Epidermal melanocyte (primary cell): ENCODE data around the gene KLHDC7A.

Source experiments
- DNase-seq: peaks from one replicate; pipeline ENCODE4 v3.0.0; 2011; ENCODE audit warnings: low spot score; ENCODE audit not compliant: insufficient read length

Gene KLHDC7A

DNA sequence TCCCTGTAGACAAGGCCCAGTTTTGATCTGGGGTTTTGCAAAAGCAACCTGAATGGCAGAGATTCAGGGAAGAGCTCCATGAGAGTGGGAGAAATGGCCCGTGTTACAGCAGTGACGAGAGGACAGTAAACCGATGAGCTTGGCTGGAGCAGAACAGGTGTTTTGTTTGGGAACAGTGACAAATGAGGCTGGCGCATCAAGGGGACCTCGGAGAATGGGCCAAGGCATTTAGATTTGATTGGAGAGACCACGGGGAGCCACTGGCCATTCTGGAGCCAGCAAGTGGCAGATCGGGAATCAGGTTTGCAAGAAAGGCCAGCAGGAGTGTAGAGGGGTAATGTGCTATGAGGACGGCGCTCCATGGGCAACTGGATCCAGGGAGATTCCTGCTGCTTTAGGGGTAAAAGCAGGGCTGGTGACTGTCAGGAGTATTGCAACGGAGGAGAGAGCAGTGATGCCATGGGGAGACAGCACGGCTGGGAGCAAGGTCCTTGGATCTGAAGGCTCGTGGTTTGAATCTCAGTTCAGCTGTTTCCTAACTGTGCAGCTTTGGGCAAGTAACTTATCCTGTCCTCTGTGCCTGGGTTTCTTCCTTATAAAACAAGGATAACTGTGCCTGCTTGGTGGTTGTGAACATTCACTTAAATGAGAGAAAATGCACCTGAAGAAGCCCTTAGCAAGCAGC lies 9.9 kb upstream of the KLHDC7A start:
- DNase-seq: no peak

DNA sequence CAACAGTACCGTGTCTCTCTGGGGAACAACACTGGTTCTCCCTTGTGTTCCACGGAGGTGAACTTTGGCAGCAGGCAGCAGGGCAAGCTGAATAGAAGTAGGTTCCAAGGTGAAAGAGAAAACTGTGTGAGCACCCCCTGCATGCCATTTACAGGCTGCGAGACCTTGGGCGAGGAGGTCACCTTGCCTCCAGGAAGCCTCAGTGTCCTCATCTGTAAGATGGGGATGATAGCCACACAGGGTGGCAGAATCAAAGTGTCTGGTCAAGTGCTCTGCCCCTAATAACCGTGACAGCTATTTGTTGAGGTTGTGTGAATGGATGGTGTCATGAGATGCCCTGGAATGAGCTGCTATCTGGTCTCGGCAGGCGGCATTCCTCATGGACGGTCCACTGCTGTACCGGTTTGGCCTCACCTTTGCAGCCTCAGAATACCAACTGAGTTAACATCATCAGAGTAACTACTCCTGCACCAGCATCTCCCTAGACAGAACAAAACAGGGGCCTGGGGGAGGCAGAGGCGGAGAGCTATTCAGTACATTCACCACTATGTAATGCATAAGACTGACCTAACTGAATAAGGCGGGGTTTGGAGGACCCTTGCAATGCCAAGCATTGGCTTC lies 7.4 kb upstream of the KLHDC7A start:
- DNase-seq: no peak

DNA sequence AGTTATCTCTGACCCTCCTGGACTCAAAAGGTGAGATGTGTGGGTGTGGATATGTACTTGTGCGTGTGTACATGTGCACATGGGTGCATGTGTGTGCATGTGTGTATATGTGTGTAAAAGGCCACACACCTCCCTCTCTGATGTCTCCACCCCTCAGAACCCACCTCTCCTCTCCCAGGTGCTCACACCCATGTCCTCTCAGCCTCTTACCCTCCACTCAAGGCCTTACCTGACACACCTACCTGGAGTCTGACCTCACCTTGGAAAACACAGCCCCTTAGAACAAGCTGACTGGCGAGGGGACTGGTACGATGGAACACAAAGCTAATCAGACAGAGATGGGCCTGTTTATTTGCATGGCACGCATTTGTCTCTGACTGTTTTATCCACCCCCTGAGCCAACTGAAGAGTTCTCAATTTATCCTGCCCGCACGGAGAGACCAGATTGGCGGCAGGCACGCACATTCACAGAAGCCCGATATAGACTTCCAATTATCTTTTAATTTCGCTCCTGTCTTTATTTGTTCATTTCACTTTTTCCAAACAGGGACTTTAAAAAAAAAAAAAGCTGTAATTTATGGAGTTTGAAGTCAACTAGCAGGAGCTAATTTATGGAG lies 6.1 kb upstream of the KLHDC7A start:
- no peak for DNase-seq

DNA sequence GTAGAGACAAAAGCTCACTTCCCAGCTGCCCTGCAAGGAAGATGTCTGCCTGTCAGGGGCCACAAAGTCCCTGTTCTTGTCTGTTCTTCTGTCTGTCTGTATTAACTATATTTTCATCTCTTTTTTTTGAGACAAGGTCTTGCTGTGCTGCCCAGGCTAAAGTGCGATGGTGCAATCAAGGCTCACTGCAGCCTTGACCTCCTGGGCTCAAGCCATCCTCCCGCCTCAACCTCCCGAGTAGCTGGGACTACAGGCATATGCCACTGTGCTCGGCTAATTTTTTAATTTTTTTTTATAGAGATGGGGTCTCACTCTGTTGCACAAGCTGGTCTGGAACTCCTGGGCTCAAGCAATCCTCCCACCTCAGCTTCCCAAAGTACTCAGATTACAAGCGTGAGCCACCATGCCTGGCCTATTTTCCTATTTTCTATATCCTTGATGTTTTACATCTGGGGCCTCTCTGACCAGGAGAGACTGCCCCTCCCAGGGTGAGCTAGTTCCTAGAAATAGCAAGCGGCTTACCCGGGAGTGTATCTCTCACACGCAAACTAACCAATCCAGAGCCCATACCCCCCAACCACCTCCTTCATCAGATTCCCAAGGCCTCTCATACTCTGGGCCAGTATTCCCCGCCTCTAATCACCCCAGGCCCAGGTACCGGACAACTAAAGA lies 5.4 kb upstream of the KLHDC7A start:
- no peak for DNase-seq

DNA sequence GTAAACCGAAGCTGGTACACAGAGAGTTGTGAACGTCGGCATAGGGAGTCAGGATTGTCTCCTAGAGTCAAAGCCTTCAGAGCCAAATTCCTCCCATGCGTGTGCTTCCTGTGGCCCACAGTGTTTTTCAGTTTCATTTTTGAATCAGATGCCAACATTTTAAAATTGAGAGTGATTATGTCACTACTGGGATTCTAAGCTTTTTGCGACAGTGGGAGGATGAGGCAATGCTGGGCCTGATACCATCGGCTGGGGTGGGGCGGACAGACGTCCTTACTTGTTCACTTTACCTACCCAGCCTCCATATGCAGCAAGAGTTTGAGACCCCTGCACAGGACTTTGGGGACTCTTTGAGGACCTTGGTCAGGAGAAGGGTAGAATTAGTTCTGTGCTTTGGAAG lies 1.3 kb upstream of the KLHDC7A start:
- no peak for DNase-seq

DNA sequence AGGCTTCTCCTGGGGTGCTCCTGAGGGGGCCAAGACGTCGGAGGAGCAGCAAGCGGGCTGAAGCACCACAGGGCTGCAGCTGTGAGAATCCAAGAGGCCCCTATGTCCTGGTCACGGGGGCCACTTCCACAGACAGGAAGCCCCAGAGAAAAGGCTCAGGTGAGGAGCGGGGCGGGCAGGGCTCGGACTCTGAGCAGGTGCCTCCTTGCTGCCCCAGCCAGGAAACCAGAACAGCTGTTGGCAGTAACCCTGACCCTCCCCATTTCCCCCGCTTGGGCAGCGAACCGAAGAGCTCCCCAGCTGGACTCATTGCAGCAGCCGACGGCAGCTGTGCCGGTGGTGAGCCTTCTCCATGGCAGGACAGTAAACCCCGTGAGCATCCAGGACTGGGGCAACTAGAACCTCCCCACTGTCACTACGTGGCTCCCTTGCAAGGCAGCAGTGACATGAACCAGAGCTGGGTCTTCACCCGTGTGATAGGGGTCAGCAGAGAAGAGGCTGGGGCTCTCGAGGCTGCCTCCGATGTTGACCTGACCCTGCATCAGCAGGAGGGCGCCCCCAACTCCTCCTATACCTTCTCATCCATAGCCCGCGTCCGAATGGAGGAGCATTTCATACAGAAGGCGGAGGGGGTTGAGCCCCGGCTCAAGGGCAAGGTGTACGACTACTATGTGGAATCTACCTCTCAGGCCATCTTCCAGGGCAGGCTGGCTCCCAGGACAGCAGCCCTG lies 625 bp downstream of the KLHDC7A start:
- no peak for DNase-seq

DNA sequence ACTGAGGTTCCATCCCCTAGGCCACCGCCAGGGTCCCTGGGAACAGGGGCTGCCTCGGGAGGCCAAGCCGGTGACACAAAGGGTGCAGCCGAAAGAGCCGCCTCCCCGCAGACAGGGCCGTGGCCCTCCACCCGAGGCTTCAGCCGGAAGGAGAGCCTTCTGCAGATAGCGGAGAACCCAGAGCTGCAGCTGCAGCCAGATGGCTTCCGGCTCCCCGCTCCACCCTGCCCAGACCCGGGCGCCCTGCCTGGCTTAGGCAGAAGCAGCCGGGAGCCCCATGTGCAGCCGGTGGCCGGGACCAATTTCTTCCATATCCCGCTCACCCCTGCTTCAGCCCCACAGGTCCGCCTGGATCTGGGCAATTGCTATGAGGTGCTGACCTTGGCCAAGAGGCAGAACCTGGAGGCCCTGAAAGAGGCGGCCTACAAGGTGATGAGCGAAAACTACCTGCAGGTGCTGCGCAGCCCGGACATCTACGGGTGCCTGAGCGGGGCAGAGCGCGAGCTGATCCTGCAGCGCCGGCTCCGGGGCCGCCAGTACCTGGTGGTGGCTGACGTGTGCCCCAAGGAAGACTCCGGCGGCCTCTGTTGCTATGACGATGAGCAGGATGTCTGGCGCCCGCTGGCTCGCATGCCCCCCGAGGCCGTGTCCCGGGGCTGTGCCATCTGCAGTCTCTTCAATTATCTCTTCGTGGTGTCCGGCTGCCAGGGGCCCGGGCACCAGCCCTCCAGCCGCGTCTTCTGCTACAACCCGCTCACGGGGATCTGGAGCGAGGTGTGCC lies 1.4 kb downstream of the KLHDC7A start:
- no peak for DNase-seq

DNA sequence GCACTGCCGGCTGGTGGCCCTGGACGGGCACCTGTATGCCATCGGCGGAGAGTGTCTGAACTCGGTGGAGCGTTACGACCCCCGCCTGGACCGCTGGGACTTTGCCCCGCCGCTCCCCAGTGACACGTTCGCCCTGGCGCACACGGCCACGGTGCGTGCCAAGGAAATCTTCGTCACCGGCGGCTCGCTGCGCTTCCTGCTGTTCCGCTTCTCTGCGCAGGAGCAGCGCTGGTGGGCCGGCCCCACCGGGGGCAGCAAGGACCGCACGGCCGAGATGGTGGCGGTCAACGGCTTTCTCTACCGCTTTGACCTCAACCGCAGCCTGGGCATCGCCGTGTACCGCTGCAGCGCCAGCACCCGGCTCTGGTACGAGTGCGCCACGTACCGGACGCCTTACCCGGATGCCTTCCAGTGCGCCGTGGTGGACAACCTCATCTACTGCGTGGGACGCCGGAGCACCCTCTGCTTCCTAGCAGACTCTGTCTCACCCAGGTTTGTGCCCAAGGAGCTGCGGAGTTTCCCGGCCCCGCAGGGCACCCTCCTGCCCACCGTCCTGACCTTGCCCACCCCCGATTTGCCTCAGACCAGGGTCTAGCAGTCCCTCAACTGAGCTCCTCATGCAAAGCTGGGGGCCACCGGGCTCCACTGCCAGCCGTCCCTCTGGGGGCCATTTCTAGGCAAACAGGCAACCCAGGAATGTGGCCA lies 2.1 kb downstream of the KLHDC7A start:
- no peak for DNase-seq

DNA sequence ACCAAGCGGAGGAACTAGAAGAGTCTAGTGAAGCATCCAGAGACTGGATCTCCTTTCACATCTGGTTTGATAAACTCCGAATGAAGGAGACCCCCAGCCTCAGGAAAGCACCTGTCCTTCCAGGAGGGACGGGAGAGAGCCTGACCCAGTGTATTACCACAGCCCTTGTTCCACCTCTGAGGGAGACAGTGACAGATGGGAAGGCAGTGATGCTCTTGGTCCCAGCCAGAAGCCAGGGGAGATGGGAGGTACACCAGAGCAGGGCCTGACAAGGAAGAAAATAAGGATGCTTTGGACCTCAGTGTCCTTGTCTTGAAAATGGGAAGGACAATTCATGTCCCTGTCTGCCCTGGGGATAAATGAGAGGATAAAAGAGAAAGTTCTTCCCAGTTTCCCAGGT lies 3.5 kb downstream of the KLHDC7A start:
- DNase-seq: no peak

DNA sequence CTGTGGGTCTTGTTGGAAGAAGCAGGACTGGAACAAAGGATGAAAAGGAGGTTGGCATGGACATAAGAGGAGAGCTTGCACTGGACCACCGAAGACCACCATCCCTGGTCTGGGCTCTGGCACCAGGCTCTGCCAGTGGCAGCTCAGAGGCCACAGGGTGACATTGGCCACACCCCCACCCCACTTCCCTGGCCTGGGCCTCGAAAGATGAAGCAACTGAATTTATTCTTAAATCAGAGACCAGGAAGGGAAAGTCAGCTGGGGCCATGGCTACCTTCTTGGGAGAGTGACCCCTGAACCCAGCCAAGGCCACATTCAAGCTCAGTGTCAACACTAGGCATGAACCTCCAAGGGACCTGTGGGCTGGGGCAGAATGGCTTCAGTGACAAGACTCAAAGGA lies 4.0 kb downstream of the KLHDC7A start:
- DNase-seq: no peak

DNA sequence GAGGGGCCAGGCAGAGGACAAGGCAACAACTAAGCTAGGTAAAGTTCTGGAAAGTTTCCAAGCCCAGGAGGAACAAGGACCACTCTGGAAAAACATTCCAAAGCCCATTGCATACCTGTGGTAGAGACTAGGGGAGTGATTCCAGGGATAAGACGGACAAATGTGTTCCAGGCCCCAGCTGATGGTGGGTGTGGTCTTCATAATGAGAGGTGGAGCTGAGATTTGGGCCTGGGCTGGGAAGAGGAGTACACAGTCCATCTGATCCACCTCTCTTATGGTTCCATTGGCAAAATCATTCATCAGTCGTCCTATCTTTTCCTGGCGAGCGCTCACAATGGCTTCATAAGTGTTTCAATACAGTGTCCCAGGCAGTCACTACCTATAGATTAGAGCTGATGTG lies 4.5 kb downstream of the KLHDC7A start:
- DNase-seq: no peak

DNA sequence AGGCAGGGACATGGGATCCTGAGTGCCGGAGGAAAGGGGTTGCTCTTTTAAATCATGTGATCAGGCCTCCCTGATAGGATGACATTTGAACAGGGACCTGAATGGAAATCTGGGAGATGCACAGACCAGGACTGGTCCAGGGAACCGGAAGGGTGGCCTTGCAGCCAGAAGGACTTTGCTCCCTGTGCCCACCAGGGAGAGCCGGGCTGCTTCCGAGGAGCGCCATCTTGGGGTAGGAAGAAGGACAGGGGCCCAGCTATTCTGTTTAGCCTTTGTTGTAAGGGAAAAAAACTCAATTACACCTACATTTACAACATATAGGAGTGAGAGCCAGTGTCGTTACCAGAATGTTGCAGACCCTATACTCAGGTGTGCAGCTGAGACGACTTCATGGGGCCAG lies 5.5 kb downstream of the KLHDC7A start:
- no peak for DNase-seq

DNA sequence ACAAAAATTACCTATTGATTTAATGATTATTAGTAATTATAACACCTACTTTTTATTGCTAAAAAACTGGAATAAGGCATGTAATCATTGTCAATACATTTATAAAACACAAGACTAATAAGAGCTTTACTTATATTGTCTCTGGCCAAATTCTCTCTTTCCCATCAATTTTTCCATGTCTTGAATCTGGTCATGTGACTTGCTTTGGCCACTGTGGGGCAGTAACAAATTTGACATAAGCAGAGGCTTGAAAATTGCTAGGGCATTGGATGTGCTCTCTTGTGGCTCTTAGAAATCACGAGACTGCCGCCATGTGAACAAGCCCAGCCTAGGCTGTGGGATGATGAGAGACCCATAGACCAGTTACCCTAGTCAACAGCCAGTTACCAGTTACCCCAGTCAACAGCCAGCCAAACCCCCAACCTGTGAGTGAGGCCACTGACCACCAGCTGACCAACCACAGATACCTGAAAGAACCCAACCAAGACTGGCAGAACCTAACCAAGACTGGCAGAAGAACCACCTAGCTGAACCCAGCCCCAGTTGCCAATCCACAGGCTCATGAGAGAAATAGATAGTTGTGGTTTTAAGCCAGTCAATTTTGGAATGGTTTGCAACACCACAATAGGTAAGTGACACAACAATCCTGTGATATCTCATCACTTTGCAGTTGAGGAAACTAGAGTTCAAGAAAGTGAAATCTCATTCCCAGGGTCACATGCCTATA lies 8.8 kb downstream of the KLHDC7A start:
- no peak for DNase-seq

DNA sequence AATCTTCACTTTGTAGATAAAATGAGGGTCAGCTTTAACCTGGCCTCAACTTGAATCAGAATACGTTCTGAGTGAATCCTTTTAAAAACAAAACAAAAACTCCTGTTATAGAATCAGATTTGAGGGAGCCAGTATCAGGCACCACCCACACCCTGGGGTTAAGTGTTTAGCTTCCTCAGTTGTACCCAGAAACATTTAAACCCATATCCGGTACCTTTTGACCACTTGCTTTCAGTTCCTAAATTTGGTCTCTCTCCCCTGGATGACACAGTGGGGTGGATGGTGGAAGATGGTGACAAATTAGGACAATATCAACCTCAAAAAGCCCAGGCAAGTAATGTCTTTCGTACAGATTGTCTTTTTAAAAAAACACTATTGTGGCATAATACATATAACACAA lies 10.4 kb downstream of the KLHDC7A start:
- no peak for DNase-seq

DNA sequence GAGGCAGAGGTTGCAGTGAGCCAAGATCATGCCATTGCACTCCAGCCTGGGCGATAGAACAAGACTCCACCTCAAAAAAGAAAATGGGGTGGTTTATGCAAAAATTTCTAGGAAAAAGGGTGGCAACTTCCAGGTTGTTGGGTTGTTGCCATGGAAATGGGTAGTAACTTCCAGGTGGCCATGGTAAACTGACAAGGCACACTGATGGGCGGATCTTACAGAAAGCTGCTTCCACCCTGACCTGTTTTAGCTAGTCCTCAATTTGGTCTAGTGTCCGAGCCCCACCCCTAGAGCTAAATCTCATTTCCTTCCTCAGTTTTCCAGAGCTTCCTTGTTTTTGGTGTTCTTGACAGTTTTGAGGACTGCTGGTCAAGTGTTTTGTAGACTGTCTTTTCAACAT lies 13.6 kb downstream of the KLHDC7A start:
- DNase-seq: no peak

DNA sequence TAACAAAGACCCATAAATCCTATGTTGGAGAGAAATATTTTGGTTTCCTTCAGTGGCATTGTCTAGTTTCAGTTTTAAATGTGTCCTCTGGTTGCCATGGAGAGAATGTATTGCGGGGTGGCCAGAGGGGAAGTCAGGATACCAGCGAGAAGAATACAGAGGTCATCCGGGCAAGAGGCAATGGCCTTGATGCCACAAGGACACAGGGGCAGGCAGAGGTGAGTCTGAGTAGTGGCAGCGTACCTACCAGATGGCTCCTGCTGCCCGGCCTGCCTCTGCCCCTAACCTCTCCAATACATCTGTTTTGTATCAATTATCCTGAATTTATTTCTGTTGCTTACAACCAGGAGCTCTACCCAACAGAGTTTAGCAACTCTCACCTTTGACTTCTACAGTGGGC lies 14.9 kb downstream of the KLHDC7A start:
- no peak for DNase-seq

DNA sequence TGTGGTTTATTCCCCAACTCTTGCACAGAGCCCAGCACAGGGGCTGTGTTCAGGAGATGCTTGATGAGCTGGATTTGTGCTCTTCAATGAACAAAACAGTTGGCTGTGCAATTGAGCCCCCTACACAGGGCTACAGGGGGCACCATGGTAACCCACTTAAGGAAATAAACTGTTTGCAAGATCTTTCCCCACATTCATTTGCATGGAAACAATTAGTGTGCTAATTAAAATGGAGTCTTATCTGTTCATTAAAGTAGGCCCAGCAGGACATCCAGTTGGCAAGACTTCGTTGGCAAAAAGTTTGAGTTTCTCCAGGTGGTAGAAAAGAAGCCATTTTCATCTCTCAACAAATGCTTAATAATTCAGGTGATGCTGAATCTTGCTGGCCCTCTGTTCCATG lies 15.3 kb downstream of the KLHDC7A start:
- no peak for DNase-seq

DNA sequence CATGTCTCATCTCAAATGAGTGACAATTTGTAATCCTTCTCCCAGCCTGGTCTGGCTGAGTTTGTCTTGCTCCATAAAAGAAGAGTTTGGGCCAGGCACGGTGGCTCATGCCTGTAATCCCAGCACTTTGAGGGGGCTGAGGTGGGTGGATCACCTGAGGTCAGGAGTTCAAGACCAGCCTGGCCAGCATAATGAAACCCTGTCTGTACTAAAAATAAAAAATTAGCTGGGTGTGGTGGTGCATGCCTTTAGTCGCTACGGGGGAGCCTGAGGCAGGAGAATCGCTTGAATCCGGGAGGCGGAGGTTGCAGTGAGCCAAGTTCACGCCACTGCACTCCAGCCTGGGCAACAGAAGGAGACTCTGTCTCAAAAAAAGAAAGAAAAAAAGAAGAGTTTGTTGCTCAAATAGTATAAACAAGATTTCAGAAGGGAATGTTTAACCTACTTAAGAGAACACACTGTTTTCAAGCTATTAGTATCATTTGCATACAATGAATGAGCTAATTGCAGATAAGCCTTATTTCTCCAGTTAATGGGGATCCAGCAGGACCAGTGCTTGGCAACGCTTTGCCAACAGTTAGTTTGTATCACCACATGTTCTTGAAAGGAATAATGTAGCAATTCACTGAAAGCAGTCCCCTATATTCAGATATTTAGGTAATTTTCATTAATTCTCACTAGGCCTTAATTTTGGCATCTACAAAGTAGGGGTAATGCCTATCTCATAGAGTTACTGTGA lies 15.9 kb downstream of the KLHDC7A start:
- DNase-seq: no peak

DNA sequence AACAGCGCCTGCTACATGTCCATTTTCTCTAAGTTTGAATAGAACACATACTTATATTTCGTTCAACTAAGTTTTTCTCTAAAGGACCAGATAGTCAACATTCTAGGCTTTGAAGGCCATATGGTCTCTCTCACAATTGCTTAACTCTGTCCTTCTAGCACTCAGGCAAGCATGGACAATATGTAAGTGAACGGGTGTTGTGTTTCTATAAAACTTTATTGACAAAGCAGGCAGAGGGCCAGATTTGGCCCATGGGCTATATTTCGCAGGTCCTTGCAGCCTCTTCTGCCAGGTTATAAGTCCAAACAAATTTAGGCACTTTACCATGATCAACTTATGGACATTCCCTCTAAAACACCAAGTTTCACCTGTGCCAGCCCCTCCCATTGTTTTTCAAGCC lies 21.1 kb downstream of the KLHDC7A start:
- no peak for DNase-seq
